NCI-H2029 treated with DMSO at 0.1 percent for 48 hours (cell line): ENCODE measurements around the gene TPD52L2.
A peak's percentile ranks its signal among the peaks of the same experiment; 100 is the strongest.
"Not testable (repeated sequence)": the region's sequence is repeated elsewhere in the genome, so short reads cannot be mapped to it uniquely, and the experiment has no call there.

Experiments used
- DNase-seq: peaks from one replicate; lab custom pipeline; 2025; lab: John Stamatoyannopoulos, UW

The TPD52L2 gene

GRCh38 chr20:63835021-63835858, 29.8 kb upstream of the TPD52L2 start:
- DNase-seq = peak; percentile 28

DNA sequence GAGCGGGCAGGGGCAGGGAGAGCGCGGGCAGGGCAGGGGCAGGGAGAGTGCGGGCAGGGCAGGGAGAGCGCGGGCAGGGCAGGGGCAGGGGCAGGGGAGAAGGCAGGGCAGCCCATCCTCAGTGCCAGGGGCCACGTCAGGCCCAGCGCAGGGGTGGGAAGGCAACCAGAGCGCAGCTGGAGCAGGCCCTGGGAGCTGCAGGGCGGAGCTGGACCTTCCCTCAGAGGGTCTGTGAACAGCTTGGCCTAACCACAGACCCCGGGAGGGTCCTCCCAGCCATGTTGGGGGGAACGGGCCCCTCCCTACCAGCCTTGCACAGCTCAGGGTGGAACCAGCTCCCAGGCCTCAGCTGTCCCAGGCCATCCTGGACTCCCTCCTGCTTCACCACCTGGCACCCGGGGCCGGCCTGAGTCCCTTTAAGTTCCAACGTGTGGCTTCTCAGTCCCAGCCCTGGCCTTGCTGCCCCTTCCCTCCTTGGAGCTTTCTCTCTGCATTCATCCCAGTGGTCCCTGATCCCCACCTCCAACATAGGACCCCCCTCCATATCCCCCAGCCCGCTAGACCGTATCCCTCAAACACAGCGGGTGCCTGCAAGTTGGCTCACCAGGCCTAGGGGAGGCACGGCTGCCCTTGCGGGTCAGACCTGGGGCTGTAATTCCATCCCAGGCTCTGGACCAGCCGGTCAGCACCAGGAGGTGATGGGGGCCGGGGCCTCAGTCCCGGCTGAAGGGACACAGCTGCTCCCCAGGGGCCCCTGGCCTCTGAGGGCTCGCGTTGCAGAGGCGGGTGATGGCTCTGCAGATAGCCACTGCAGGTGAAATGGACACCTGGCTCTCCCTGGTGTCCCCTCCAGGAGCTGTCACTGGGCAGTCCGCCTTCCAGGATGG, 28.4 kb upstream of the TPD52L2 start:
- no peak for DNase-seq

DNA sequence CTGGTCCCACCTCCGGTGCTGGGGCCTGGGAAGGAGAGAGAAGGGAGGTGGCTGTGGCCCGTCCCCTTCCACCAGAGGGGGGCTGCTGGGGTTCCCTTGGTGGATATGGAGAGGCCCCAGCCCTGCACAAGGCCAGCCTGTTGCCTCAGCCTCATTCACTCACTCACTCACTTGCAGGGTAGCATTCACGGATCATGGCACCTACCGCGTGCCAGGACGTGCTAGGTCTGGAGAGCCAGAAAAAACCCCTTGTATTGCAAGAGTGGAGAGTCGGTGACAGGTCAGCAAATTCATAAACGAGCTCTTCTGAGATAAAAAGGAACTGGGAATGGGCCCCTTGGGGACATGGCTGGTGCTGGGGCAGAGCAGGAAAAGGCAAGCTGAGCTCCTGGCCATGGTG, 27.6 kb upstream of the TPD52L2 start:
- no peak for DNase-seq

GRCh38 chr20:63839620-63840019, 25.4 kb upstream of the TPD52L2 start:
- DNase-seq = no peak

DNA sequence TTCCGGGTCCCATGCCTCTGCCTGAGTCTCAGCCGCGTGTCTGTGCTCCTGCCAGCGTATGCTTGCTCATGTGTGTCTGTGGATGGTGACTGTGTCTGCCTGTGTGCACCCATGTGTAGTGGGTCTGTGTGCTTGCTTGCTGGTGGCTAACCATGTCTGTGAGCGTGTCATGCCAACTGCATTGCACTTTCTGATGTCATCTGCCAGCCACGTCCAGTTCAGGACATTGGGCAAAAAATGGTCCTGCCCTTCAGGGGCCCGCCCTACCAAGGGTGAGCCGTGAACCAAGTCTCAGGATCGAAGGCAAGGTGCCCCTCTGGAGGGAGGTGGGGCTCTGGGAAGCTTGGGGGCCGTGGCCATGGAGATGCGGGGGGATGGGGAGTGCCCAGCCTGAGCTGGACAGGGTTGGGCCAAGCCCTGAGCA, 24.7 kb upstream of the TPD52L2 start:
- no peak for DNase-seq

DNA sequence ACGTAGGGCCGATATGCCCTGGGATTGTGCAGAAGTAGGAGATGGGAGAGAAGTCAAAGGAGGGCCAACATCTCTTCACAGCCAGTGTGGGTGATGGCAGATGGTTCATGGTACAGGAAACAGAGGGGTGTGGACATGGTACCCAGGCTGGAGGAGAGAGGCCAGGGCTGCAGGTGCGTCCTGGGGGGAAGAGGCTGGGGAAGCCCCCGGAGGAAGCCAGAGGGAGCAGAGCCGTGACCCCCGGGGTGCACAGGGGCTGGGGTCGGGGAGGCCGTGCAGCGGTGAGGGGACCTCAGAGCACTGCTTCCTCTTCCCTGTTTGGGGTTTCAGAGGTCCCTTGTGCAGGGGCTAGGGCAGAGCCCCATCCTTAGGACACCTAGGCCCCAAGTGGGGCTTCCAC, 22.8 kb upstream of the TPD52L2 start:
- no peak for DNase-seq

DNA sequence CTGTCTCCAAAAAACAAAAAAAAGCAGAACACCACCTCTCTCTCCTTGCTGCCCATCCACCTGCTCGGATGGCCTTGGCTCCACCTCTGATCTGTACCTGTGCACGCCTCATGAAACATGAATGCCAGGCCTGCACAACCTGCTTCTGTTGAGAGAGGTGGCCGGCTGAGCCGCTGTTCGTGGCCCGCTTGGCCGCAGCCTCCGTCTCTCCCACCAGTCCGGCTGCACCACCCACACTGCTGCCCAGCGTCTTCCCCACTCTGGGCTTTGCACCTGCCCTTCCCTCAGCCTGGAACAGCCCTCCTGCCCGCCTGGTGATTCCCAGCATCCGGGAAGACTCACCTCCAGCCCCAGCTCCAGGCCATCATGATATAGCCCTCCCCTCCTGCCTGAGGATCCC, 21.8 kb upstream of the TPD52L2 start:
- DNase-seq = no peak

DNA sequence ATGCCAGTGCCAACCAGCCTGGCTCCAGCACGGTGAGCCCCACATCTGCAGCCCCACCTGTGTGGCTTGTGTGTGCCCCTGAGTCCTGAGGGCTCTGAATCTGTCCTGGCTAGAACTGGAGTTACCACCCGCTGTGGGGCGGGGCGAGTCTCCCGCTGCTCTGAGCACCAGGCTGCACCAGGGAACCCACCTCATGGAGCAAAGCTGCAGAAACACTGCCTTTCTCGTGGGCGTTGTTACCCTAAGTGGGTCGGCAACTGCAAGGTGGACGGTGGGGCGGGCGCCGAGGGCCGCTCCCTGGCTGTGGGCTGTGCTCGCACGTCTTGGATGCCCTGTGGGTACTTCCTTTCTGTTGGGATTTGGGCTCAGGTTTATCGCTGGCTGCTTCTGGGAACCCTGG, 21.3 kb upstream of the TPD52L2 start:
- no peak for DNase-seq

GRCh38 chr20:63844511-63844991, 20.5 kb upstream of the TPD52L2 start:
- DNase-seq = no peak

- DNase-seq = no peak
Measured at GRCh38 chr20:63846128-63846771, 18.8 kb upstream of the TPD52L2 start.

- DNase-seq = no peak
Measured at GRCh38 chr20:63846888-63847236, 18.2 kb upstream of the TPD52L2 start.

DNA sequence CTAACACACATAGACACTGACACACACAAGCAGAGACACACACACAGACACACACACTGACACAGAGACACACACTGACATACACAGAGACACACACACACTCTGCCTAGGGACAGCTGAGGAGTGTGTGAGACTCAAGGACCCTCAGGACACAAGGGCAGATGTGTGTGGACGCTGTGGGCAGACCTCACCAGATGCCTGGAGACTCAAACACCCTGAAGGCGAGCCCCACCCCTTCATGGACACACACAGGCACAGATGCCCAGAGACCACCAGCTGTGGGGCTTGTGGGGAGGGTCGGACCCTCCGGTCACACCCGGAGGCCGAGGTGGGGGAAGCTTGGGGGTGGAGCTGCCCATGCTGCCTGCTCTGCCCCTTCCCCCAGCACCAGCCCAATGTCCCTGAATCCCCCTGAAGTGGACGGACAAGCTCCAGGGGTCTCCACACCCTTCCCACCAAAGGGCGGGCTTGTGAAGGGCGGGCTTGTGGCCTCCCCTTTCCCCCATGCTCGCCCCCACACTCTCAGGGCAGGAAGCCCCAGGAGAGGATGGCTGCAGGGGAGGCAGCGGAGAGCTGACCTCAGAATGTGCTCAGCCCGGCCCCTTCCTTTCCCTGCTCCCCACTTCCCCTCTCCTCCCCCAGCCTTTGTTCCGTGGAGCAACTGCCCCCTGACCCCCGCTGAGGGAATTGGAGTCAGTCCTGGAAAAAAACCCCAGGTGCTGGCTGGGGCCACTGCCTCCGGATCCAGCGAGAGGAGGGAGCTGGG, 17.6 kb upstream of the TPD52L2 start:
- DNase-seq = no peak

GRCh38 chr20:63848003-63848911, 16.8 kb upstream of the TPD52L2 start:
- DNase-seq = no peak

DNA sequence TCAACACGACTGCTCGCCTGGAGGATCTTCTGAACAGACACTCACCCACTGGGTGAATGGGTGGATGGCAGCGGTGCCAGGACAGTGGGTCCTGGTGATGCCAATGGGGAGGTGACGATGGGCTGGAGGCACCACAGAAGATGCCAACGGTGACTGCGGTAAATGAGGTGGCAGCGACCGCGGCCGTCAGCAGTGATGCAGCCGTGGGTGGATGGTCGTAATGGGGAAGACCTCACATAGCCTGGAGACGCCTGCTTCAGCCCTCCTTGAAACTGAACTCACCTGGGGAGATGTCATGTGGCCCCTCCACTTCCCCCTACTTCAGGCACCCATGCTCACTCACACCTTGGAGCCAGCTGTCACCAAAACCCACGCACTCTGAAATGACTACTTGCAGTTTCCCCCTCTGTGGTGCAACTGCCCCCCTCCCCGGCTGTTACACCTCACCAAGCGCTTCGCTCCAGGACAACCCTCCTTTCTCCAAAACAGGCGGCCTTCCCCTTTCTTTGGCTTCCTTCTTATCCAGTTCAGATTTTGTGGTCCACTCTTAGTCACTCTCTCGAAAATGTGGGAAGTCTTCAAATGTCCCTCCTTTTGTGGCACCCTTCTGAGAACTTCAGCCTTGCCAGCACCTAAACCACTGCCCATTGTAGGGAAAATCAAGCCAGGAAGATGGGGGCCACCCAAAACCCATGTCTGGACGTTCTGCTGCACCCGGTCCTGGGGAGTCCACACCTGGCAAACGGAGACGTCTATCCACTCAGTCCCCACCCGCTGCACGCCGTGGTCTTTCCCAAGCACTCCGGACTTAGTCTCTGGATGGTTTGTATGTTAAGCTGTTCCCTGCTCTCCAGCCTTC, 14.2 kb upstream of the TPD52L2 start:
- DNase-seq = no peak

GRCh38 chr20:63851548-63851943, 13.5 kb upstream of the TPD52L2 start:
- DNase-seq = not testable (repeated sequence)

- not testable (repeated sequence) for DNase-seq
Measured at GRCh38 chr20:63853733-63854068, 11.4 kb upstream of the TPD52L2 start.

GRCh38 chr20:63854069-63854765, 10.9 kb upstream of the TPD52L2 start:
- DNase-seq = no peak

GRCh38 chr20:63854766-63855362, 10.2 kb upstream of the TPD52L2 start:
- no peak for DNase-seq
